Inflammatory macrophage (primary cell): ENCODE results near the gene UBE3D.
"Not testable (repeated sequence)": the region's sequence is repeated elsewhere in the genome, so short reads cannot be mapped to it uniquely, and the experiment has no call there.

Experiments
- DNase-seq, 2 donors: peaks; one replicate each; pipeline ENCODE4 v3.0.0-alpha.2; 2020 to 2022

UBE3D gene

DNA sequence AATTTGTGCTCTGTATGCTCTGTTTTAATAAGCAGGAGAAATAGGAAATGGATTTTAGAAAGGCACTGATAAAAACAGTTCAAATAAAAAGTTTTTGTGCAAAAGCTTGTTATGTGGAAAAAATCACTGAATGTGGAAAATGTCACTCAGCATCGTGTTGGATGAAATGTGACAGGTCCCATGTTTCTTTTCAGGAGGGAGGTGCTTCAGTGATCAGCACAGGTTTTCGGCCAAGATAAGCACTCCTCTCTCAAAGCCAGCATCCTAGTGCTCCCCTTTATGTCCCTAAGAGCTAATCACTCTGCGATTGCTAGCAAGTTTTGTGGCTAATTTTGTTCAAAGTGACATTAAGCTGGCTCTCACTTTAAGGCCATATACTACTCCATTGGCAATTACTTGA lies 12.0 kb downstream of the UBE3D start:
- DNase-seq = no peak

DNA sequence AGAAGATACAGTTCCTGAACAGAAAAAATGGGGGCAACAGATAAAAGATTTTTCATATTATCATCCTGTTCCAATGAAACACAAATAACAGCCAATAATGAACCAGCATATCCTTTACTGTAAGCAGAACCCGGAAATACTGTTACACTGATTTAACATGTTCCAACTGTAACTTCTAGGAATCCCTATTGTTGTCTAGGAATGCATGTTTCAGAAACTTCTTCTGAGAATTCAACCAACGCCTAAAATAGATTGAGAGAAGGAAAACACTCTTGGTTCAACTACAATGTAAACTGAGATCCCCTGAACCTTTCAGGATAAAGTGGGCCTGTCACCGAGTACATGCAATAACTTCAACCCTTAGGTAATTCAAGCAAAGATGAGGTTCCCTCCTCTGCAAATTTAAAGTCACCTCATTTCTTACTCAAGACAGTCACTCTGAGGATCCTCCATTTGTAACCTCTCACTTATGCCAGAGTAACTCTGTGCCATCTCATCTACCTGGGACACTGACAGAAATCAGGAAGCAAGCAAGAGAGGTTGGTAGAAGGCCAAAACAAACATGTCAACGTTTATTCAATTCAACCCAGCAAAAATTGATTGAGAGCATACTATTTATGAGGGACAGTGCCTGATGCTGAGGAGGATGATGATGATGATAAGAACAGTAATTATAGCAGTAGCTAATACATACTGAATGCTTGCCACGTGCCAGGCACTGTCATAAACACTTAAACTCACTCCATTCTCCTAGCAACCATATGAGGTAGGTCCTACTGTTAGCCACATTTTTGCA lies 14.1 kb downstream of the UBE3D start:
- DNase-seq = no peak

DNA sequence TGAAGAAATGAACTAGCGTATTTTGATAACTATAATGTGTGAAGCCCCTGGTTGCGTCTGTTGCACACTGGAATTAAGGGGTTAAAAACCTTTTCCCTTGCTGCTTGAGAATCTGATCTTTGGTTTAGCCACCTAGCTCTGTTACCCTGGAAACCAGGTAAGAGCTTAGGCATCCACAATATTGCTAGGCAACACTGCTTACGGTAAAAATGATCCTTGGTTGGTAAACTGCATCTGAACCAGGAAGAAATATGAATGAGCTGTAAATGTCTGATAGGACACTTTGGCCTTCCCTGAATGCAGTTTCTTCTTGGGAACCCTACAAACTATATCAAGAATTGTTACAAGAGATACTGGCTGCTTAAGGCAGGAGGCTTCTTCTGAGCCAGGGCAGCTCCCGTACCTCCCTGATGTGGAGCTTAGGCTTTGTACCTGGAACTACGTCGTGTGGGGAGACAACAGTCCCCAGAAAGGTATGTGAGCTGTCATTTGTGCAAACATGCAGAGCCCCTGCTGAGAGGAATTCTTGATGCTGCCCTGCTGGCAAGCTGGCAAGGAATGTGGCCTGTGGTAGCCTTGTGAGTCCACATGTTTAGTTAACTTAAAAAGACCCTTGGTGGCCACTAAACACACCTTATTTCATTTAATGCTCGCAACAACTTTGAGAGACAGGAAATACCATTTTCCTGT lies 18.4 kb downstream of the UBE3D start:
- DNase-seq = no peak

DNA sequence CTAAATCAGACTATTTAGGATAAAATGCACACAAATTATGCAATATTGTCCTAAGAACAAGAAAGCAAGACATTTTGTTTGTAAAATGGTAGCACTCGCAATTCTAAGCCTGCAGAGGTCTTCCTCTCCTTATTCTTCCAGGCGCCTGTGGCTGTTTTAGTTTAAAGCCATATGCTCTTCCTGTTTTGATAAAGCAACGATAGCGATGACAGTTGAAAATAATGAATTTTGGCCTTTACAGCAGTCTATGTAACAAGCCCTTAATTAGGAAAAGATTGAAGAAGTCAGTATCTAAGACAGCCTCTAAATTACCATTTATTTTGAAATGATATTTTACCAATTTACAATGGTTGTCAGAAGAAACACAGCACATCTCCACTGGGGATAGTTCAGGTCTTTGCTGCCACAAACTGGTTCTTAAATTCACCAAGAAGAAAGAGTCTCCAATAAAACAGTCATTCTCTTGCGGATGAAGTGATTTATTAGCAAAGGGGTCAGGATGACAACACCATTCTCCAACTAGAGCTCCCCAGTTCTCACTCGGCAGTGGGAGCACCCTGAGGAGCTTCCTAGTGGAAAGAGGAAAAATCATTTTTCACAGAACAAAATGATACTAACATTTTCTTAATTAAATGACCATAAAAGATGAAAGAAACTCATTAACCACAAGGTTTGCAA lies 21.4 kb downstream of the UBE3D start:
- no peak for DNase-seq

DNA sequence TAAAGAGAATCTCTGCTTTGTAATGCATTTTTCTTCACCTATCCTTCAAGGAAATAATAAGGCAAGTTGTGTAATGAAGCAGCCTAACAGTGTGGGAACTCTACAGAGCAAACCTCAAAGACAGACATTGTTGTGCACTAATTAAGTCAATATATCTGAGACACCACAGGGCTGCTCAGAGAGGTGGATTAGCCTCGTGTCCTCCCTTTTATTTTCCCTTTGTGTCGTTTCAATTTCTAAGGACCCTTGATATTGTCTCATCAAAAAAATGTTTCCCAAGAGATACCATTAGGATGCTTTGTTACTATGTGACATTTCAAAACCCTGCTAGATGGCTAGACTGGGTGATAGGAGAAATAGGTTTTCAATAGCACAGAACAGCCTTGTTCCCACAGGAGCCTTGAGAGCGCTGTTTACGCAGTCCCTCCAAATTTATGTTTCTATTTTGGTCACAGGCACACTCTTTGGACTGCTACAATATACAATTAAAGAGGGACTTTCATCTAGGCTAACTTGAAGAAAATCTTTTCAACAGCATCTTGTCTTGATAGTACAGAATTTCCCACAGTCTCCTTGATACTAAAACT lies 23.1 kb downstream of the UBE3D start:
- DNase-seq = no peak

DNA sequence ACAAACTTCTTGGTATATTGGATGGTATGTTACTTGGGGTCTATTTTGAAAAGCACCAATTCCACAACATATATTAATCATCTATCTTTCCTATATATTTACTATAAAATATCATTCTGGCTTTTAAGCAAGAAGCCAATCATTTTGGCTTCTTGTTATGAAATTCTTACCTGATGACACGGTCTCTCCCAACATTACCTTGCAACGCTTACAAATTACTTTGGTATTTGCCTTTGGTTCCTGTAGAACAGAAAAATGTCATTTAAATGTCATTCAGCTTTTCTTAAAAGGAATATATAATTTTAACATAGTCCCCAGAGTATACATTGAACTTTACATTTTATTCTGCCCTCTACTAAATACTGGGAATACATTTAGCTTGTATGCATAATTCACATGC lies 27.4 kb downstream of the UBE3D start:
- no peak for DNase-seq

DNA sequence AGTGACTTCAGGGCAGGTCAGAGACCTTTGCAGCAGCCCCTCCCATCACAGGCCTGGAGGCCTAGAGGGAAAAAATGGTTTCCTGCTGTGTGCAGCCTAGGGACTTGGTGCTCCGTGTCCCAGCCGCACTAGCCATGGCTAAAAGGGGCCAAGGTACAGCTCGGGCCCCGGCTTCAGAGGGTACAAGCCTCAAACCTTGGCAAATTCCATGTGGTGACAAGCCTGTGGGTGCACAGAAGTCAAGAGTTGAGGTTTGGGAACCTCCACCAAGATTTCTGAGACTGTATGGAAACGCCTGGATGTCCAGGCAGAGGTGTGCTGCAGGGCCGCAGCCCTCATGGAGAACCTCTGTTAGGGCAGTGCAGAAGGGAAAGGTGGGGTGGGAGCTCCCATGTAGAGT lies 34.0 kb downstream of the UBE3D start:
- DNase-seq = no peak

DNA sequence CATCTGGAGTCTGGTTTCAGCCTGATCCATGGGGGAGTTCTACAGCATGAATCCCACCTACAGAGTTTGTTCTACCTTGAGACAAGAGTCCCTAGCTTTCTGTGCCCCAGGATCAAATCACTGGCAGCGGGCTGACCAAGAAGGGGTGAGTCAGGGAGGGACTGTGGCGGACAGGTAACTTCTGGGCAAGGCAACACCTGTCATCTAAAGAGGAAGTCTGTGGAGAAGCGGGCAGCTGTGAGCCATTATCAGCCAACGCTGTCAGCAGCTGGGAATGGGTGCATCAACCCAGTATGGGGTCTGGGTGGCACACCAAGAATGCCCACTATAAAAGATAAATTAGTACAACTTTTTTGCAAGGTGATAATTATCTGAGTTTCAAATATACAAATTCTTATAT lies 45.9 kb downstream of the UBE3D start:
- no peak for DNase-seq

DNA sequence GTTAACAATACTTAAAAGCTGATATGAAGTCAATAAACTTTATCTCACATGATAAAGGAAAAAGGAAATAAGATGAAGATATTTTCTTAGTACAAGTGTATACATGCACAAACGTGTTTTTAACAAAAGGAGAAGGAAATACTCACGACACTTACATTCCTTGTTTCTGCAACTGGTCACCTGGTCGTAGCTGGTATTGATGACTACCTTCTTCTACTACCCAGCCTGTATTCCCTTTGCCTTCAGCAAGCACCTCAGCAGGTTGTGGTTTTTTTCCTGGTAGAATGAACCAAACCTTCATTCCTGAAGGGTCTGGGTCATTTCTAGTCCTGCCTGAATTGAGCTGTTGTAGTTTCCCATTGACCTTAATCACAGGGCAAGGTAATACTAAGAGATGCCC lies 54.5 kb downstream of the UBE3D start:
- not testable (repeated sequence) for DNase-seq

DNA sequence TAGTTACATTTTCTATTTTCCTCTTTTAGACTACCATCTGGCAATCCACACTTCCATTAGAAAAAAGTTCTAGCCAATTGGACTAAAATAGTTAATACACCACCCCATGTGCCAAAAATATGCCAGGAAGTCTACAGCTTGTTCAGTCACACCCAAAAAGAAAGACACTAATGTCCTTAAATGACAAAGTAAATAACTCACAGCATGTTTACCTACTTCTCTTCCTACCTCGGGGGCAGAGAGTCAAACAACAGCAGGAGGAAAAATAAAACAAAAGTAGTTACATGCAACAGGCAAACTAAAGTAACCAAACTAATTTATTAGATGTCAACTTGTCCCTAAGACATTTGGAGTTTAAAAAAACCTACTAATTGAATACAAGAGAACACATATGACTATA lies 57.0 kb downstream of the UBE3D start:
- no peak for DNase-seq

DNA sequence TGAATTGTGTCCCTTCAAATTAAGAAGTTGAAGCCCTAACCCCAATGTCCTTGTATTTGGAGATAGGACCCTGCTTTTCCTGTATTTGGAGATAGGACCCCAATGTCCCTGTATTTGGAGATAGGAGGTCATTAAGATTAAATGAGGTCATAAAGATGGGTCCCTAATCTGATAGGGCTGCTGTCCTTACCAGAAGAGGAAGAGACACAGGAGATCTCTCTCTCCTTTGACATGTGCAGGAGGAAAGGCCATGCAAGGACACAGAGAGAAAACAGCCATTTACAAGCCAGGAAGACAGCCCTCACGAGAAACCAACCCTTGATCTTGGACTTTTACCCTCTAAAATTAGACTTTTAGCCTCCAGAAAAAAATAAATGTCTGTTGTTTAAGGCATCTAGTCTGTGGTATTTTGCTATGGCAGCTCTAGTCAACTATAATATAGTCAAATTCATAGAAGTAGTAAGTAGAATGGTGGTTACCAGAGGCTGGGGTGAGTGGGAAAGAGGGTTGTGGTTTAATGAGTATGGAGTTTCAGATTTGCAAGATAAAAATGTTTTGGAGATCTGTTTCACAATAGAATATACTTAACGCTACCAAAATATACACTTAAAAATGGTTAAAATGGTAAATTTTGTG lies 59.3 kb downstream of the UBE3D start:
- no peak for DNase-seq

DNA sequence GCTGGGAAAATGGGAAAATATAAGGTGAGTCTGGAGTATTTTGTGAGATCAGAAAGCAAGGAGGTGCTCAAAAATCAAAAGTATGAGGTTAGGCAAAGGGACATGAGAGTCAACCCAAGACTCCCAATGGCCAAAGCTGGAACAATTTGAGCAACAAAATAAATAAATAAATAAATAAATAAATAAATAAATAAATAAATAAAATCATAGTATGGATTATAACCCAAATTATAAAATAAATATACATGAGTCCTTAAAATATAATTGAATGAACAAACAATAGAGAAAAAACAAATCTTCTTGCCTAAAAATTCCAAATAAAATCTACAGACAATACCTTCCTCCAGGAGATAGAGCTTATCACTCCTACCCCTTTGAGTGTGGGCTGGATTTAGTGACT lies 69.5 kb downstream of the UBE3D start:
- no peak for DNase-seq

DNA sequence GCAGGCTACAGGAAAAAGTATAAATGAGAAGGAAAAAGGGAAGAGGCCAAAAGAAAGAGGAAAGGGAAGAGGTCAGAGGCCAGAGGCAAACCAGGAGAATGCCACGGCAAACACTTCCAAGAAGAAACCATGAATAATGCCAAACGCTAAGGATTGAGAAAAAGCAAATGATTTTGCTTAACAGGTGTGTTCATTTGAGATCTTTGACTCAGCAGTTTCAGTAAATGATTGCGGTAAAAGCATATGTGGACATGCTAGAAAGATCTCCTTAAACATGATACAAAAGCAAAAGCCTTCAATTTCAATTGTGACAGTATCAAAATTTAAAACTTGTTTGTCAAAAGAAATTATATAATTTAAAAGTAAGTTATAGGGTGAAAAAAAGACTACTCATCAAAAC lies 70.6 kb downstream of the UBE3D start:
- DNase-seq = no peak

DNA sequence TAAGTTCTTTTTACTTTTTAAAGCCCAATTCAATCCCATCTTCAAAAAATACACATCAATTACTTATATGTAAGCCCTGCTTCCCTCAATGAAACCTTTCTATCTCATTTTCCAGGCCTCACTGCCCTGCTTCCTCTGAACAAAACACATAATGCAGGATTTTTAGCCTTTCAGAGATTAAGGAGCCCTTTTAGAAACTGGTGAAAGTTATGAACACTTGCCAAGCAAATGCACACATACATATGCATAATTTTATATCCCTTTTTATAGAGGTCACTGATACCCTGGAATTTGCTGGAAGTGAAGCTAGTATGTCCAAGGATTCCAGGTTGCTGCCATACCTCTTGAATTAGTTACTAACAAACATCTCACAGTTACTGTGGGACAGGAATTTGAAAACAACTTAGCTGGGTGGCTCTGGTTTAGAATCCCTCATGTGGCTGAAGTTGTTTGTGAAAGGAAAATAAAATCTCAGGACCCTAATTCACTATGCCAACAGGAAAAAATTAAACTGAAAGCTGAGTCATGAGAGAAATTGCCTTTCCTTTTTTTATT lies 75.8 kb downstream of the UBE3D start:
- DNase-seq = no peak

DNA sequence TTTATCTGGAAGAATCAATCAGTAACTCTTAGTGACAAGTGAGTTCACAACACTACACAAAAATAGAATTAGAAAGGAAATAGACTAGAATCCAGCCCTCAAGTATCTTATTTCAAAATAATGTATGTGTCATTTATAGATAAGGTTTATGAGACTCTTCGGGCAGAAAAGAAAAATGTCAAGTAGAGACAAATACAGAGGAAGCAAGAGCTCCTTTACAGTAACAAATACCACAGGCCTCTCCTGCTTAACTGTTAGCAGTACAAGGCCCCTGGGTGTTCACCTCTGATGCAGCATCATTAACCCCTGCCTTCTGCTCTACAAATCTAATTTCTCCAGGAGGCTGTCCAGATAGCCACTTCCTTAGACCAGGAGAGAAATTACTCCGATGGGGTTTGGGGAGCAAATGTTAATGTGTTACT lies 76.7 kb downstream of the UBE3D start:
- no peak for DNase-seq

DNA sequence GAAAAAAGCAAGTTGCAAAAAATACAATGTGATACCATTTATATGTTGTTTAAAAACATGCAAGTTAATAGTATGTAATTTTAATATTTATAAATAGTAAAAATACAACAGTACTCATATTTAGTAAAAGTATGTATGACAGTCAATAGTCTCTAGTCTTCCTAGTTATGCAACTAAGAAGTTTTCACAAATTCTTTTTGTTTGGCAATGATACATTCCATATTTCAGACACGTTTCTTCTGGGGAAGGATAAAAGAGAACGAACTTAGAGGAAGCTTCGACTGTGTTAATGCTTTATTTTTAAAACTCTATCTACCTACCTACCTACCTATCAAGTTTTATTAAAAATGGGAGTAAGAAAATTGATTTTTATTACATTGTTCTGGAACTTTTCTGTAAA lies 77.7 kb downstream of the UBE3D start:
- DNase-seq = no peak

DNA sequence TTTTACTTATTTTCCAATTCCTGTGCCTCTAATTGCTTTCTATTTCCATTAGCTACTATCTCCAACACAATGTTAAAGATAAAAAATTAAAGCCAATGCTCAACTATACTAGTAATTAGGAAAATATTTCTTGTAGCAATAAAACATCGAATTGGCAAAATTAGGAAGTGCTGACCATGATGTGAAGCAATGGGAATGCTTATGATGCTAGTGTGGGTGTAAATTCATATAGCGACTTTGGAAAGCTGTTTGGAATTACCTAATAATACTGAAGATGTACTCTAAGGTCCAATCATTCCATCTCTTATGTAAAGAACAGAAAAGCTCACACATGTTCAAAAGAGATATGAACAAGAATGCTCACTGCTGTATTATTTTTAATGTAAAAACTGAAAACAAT lies 78.2 kb downstream of the UBE3D start:
- no peak for DNase-seq

DNA sequence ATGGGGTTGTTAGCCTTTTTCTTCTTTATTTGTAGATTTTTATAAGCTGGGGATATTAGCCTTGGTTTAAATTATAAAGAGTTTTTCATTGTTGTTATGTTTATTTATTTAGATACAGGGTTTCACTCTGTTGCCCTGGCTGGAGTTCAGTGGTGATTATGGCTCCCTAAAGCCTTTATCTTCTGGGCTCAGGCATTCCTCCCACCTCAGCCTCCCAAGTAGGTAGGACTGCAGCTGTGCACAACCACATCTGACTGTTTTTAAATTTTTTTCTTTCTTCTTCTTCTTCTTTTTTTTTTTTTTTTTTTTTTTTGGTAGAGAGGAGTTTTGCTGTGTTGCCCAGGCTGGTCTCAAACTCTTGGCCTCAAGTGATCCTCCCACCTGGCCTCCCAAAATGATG lies 80.9 kb downstream of the UBE3D start:
- DNase-seq = no peak

DNA sequence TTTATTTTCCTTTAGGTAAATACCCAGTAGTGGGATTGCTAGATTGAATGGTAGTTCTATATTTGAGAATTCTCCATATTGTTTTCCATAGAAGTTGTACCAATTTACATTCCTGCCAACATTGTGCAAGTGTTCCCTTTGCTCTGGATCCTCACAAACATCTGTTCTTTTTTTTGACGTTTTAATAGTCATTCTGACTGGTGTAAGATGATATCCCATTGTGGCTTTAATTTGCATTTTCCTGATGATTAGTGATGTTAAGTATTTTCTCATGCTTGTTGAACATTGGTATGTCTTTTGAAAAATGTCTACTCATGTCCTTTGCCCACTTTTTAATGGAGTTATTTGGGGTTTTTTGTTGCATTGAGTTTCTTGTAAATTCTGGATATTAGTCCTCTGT lies 85.6 kb downstream of the UBE3D start:
- no peak for DNase-seq

DNA sequence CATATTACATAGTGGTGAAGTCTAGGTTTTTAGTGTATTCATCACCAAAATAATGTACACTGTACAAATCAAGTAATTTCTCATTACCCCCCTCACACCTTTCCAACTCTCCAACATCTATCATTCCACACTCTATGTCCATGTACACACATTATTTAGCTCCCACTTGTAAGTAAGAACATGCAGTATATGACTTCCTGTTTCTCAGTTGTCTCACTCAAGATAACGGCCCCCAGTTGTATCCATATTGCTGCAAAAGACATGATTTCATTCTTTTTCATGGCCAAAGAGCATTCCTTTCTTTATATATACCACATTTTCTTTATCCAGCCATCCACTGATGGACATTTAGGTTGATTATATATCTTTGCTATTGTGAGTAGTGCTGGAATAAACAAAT lies 86.0 kb downstream of the UBE3D start:
- DNase-seq = no peak

DNA sequence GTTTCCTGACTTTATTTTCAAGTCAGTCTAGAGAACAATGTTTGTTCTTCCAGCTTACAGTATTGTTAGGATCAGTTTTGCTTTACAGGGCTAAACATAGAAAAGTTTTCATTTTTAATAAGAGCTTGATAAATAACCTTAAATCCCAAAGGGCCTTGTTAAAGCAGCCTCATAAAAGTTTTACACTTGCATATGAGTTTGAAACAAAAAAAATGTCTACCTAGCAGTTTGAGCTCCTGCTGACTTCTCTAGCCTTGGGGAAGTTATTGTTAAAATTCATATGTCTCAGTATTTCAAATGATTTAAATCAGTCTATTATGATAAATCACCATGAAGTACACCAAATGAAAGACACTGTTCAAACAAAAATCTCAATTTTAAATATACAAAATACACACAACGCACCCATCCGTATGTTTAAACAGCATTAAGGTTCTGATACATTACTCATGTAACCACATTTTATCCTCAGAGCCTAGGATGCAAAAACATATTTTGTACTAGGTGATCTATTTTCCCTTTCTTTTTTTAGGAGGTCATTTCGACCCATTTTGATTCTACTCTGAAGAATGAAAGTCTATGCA lies 87.2 kb downstream of the UBE3D start:
- no peak for DNase-seq

DNA sequence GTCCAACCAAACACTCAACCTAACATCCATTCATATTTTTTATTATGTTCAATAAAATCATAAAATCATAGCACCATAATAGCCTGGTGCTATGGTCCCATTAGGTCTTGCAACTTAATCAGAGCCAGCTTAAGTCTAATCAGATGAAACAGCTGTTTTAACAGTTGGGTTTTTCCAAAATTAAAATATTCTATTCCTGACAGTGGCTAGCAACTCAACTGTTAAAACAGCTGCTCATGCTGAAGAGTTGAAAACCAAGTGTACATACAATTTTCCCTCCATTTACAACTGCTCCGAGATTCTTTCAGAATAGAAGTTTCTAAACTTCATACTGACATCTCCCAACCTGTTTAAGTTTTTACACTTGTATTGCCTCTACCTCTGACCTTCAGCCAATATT lies 89.5 kb downstream of the UBE3D start:
- DNase-seq = no peak
